SH-SY5Y (cell line): ENCODE data around the gene CEP131.

Experiments used
- GATA2 ChIP-seq: IDR thresholded peaks from 2 replicates; pipeline ENCODE4 v1.6.1; 2011; ENCODE audit warnings: mild to moderate bottlenecking, low read depth, low read length
- GATA3 ChIP-seq: IDR thresholded peaks from 2 replicates; pipeline ENCODE4 v1.6.1; 2011; ENCODE audit warnings: low read depth, mild to moderate bottlenecking, low read length, moderate library complexity

DNA sequence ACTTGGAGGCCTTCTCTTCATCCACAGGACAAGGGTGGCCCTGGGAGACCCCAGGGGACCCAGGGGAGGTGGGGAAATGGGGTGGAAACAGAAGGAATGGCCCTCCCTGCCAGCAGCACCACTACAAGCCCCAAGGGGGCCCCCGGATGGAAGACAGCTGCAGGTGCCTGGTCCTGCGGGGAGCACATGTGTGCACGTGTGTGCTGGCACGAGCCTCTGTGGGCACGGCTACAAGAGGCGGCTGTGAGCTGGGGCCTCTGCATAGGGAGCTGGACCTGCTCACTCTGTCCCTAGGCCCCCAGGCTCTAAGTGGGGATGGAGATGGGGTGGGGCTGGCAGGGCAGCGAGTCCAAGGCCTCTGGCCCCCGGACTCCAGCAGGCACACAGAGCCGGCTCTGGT lies 43.5 kb downstream of the CEP131 start:
- TF ChIP-seq GATA2, result no peak
- TF ChIP-seq GATA3, result no peak
